Measurements from ENCODE around the gene C22orf42.
"Not testable (repeated sequence)": the region's sequence is repeated elsewhere in the genome, so short reads cannot be mapped to it uniquely, and the experiment has no call there.

Gene C22orf42

DNA sequence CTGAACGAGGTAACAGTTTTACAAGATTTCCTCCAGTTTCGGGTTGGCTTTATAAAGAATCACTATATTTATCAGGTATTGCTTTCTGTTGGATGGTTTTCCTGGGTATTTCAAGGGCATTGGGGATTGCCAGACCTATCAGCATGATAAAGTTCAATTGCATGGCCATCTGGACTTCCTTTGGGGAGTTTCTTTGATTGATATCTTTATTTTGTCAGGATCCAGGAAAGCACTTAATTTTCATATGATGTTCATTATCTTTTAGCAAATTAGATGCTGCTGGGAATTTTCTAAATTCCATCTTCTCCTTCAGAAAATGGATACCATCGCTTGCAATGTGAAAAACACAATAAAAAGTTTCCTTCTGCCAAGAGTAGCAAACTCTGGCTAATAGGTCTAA lies 24.5 kb upstream of the C22orf42 start:
- DNase-seq = no peak

DNA sequence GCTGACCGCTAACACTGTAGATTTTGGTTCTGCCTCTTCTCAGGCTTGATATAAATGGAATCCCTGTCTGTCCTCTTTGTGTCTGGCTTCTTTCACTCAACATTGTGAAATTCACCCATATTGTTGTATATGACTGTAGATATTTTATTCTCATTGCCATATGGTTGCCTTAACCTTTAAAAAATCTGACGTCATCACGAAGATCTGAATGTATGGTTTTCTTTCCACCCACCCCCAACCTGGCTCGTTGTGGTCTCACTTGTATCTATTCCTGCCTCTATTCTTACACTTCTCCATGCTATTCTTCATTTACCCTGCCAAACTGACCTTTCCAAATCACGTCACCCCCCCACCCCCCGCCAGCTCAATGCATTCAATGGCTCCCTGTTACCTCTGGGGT lies 21.9 kb upstream of the C22orf42 start:
- DNase-seq = no peak

- DNase-seq = no peak
These were observed 18.2 kb upstream of the C22orf42 start for GRCh38 chr22:32177221-32177765.

GRCh38 chr22:32175683-32176644 lies 16.9 kb upstream of the C22orf42 start:
- DNase-seq = no peak

GRCh38 chr22:32175115-32175514 lies 16.0 kb upstream of the C22orf42 start:
- DNase-seq = no peak

- DNase-seq = no peak
These were observed 6.6 kb upstream of the C22orf42 start for GRCh38 chr22:32165681-32166080.

DNA sequence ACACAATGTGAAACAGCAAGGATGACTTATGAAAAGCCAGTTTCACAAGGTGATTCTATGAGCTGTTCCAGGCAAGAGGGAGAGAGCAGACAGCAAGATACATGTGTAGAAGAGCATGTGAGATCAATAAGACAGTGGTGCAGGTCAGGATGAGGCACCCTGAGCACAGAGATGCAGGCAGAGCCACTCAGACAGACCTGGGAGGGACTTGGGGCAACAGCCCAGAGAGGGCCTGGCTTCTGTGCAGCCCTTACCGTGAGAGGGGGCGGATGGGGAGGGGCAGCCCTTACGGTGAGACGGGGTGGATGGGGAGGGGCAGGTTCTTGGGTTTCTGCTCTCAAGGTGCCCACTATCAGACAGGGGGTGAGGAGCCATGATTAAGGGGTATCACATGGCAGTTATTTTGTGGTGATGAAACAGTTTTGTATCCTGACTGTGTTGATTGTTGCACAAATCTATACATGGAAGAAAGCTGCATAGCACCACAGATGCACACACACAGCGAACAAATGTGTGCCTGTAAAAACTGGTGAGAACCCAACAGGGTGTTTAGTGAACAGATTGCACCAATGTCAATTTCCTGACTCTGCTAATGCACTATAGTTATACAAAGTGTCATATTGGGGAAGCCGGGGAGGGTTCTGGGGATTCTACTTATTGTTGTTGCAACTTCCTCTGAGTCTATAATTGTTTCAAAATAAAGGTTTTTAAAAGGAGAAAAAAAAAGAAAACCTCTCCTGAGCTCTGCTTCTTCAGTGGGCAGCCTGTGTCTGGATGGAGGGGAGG lies 5.2 kb upstream of the C22orf42 start:
- no peak for DNase-seq

DNA sequence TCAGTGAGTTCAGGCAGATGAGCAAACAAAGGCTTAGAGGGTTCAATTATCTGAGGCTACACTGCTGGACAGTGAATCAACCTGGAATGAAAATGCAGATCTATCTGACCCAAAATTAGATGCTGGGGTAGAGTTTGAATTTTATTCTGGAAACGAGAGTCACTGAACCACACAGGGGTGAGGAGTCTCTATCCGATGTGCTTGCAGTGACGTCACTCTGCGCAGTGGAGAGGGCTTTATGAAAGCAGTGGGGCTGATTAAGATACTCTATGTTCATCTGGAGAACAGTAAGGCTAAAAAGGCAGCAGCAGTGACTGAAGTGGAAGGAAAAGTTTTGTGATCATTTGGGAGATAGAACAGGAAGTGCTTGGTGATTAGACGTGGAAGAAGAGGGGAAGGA lies 1.3 kb upstream of the C22orf42 start:
- not testable (repeated sequence) for DNase-seq

- not testable (repeated sequence) for DNase-seq
These were observed 1.5 kb downstream of the C22orf42 start for GRCh38 chr22:32157632-32158031.

GRCh38 chr22:32154727-32155126 lies 4.4 kb downstream of the C22orf42 start:
- DNase-seq = not testable (repeated sequence)

GRCh38 chr22:32151641-32152040 lies 7.5 kb downstream of the C22orf42 start:
- DNase-seq = not testable (repeated sequence)

DNA sequence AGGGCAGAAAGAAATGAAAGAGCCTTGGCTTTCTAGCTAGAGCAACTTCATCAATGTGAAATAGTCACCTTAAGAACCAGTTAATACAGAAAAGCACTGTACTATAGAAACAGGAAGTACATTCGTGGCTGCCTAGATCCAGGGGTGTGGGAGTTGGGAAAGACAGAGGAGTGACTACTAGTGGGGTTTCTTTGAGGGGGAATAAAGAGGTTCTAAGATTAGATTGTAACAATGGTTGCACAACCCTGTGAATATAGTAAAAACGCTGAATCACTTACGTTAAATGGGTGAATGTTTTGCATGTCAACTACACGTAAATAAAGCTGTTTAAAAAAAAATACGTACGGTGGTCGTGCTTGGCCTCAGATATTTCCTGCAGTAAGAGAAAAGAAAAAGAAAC lies 8.5 kb downstream of the C22orf42 start:
- DNase-seq = not testable (repeated sequence)

GRCh38 chr22:32148372-32148771 lies 10.7 kb downstream of the C22orf42 start:
- not testable (repeated sequence) for DNase-seq

GRCh38 chr22:32147128-32147527 lies 12.0 kb downstream of the C22orf42 start:
- not testable (repeated sequence) for DNase-seq

DNA sequence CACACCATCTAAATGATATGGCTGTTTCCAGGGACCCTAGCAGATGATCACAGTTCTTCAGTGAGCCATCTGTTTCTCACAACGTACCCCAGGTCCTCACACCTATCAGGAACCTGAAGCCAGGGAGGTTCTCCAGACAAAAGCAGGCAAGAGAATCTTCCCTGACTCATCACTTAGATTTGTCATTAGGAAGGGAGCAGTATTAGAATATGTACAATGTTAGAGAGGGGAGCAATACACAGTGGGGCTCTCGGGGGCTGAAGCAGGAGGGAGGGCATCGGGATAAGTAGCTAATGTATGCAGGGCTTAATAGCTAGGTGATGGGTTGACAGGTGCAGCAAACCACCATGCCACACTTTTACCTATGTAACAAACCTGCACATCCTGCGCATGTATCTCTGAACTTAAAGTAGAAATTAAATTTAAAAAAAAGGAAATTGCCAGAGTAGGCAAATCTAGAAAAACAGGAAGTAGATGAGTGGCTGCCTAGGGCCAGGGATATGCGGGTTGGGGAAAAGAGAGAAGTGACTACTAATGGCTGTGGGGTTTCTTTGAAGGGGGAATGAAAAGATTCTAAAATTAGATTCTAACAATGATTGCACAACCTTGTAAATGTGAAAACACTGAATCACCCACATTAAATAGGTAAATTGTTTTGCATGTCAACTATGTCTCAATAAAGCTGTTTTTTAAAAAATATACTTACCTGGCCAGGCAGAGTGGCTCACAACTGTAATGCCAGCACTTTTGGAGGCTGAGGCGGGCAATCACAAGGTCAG lies 14.4 kb downstream of the C22orf42 start:
- DNase-seq = no peak

GRCh38 chr22:32142600-32142999 lies 16.5 kb downstream of the C22orf42 start:
- DNase-seq = no peak

- not testable (repeated sequence) for DNase-seq
These were observed 18.4 kb downstream of the C22orf42 start for GRCh38 chr22:32140688-32141087.

DNA sequence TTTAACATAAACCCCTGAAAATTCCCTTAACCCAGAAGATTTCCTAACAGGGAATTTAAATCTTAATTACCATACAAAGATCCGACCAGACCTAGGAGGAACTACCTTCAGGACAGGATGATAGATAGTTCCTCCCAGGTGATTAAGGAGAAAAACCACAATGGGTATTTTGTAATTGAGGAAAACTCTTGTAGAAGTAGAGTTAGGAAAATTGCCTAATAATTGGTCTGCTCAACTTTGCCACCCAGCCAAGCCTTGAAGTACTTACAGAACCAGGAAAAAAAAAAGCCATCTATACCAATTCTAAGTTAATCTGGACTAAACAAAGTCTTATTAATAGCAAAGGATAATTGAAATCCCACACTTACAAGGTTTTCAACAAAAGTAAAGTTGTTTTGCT lies 20.5 kb downstream of the C22orf42 start:
- DNase-seq = not testable (repeated sequence)

DNA sequence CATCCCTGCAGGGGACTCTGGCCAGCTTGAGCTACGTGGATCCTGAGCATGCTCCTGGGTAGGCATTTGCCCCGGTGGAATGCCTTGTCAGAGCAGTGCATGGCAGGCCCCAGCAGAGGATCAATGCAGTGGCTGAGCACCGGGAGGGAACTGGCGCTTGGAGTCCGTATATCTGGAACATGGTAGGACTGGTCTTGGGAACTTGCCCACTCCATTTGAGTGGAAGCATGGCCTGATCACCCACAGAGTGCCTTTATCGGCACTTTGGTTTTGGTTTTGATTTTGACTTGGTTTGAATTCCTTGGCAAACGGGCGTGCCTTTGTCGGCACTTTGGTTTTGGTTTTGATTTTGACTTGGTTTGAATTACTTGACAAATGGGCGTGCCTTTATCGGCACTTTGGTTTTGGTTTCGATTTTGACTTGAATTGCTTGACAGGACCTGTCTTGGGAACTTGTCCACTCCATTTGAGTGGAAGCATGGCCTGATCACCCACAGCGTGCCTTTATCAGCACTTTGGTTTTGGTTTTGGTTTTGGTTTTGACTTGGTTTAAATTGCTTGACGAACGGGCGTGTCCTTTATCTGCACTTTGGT lies 21.3 kb downstream of the C22orf42 start:
- peak; percentile 39 for DNase-seq

DNA sequence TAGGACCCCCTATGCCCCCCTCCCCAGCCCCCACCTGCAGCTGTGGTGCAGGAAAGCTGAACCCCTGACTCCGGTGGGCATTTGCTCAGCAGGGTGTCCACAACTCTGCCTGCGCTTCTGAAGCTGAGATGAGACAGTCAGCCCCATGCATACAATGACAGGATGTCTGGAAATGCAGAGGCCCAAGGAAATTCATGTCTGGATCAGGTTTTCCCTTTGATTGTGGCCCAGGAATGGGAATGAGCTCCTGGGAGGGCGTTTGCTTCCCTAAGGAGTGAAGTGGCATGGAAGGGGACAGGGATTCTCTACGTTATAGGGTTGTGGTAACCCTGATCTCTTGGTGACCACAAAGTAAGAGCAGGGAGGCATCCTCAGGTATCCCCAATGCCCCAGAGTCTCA lies 22.2 kb downstream of the C22orf42 start:
- not testable (repeated sequence) for DNase-seq

- DNase-seq = not testable (repeated sequence)
These were observed 23.1 kb downstream of the C22orf42 start for GRCh38 chr22:32135958-32136357.

DNA sequence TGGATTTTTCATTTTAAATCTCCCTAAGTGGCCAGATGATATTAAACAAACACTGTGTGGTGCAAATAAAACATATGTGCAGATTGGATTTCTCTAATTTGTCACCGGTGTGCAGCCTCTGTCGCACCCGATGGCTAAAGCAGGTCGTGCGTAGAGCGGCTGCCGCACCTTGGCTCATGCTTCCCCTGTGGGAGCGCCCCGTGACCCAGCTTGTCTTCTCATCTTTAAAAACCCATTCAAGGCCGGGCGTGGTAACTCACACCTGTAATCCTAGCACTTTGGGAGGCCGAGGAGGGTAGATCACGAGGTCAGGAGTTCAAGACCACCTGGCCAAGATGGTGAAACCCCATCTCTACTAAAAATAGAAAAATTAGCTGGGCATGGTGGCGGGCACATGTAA lies 24.3 kb downstream of the C22orf42 start:
- DNase-seq = not testable (repeated sequence)

Data from activated CD4-positive, alpha-beta T cell treated with anti-CD3 and anti-CD28 coated beads for 1 hour (primary cell).